PC-9 (cell line): Measurements from ENCODE around the gene FAM168A.

Experiments
- EZH2 ChIP-seq: fragments of 200-600 bp; sonication (generic); IDR thresholded peaks from 2 replicates; pipeline ENCODE4 v1.8.0; 2017; ENCODE audit warnings: antibody characterized with exemption, low read depth
- TF ChIP-seq, protein P1 (sequence below): fragments of 200-600 bp; sonication (generic); conservative IDR thresholded peaks from 2 replicates; pipeline ENCODE4 v1.6.1; 2017; ENCODE audit warnings: mixed run types, antibody characterized with exemption, mild to moderate bottlenecking, moderate library complexity

- TF ChIP-seq, protein P1, sequence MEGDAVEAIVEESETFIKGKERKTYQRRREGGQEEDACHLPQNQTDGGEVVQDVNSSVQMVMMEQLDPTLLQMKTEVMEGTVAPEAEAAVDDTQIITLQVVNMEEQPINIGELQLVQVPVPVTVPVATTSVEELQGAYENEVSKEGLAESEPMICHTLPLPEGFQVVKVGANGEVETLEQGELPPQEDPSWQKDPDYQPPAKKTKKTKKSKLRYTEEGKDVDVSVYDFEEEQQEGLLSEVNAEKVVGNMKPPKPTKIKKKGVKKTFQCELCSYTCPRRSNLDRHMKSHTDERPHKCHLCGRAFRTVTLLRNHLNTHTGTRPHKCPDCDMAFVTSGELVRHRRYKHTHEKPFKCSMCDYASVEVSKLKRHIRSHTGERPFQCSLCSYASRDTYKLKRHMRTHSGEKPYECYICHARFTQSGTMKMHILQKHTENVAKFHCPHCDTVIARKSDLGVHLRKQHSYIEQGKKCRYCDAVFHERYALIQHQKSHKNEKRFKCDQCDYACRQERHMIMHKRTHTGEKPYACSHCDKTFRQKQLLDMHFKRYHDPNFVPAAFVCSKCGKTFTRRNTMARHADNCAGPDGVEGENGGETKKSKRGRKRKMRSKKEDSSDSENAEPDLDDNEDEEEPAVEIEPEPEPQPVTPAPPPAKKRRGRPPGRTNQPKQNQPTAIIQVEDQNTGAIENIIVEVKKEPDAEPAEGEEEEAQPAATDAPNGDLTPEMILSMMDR, result no peak
- no peak for TF ChIP-seq EZH2
These were observed 211.4 kb downstream of the FAM168A start for GRCh38 chr11:73386546-73386945.
